Stimulated activated CD8-positive, alpha-beta memory T cell treated with anti-CD3 and anti-CD28 coated beads, Interleukin-7, amount 100 ng/mL, for 4 hours (primary cell): Measurements from ENCODE around the gene PRKCE.

Experiments used
- DNase-seq, 2 donors: peaks; one replicate each; pipeline ENCODE4 v3.0.0-alpha.2; 2020; ENCODE audit warnings: low read depth in 2 of 2

The PRKCE gene

GRCh38 chr2:46075848-46076247 lies 424.4 kb downstream of the PRKCE start:
- no peak for DNase-seq

- DNase-seq: no peak
Observed at GRCh38 chr2:46076251-46076650, 424.8 kb downstream of the PRKCE start.

GRCh38 chr2:46076875-46077274 lies 425.4 kb downstream of the PRKCE start:
- no peak for DNase-seq

GRCh38 chr2:46077522-46078107 lies 426.1 kb downstream of the PRKCE start:
- DNase-seq: no peak

- no peak for DNase-seq
Observed at GRCh38 chr2:46079985-46080560, 428.6 kb downstream of the PRKCE start.

GRCh38 chr2:46082531-46083485 lies 431.3 kb downstream of the PRKCE start:
- no peak for DNase-seq

GRCh38 chr2:46086578-46087070 lies 435.1 kb downstream of the PRKCE start:
- DNase-seq: no peak

GRCh38 chr2:46087492-46087891 lies 436.0 kb downstream of the PRKCE start:
- no peak for DNase-seq

GRCh38 chr2:46091004-46091403 lies 439.5 kb downstream of the PRKCE start:
- no peak for DNase-seq

- no peak for DNase-seq
Observed at GRCh38 chr2:46091961-46092667, 440.6 kb downstream of the PRKCE start.

GRCh38 chr2:46094689-46095088 lies 443.2 kb downstream of the PRKCE start:
- no peak for DNase-seq

GRCh38 chr2:46095830-46096229 lies 444.4 kb downstream of the PRKCE start:
- DNase-seq: no peak

- DNase-seq: no peak
Observed at GRCh38 chr2:46096260-46096659, 444.8 kb downstream of the PRKCE start.

- DNase-seq: no peak
Observed at GRCh38 chr2:46097714-46098480, 446.4 kb downstream of the PRKCE start.

- DNase-seq: no peak
Observed at GRCh38 chr2:46098621-46099062, 447.2 kb downstream of the PRKCE start.

GRCh38 chr2:46101557-46102220 lies 450.2 kb downstream of the PRKCE start:
- DNase-seq: no peak

GRCh38 chr2:46106690-46107089 lies 455.2 kb downstream of the PRKCE start:
- DNase-seq: no peak

GRCh38 chr2:46114996-46115395 lies 463.5 kb downstream of the PRKCE start:
- DNase-seq: no peak

GRCh38 chr2:46116150-46116549 lies 464.7 kb downstream of the PRKCE start:
- no peak for DNase-seq

GRCh38 chr2:46116553-46116991 lies 465.1 kb downstream of the PRKCE start:
- no peak for DNase-seq

GRCh38 chr2:46117379-46117778 lies 465.9 kb downstream of the PRKCE start:
- DNase-seq: no peak
